GM12878 (cell line): ENCODE data around the gene MOV10L1. TPM values are rescaled to one million over a fixed set of nuclear protein-coding genes. Genes with fewer than 3 reads are reported as not detected.

Experiments used
- ATAC-seq: fragments of 200-7000 bp; cut with Tn5 transposase; 3 replicates; pipeline ENCODE4 v1.9.1; 2020; ENCODE audit warnings: mild to moderate bottlenecking, moderate library complexity
- BruUV-seq: library from RNA; stranded (reverse); fragments of 400-500 nt; replicated peaks from 2 replicates; lab custom pipeline; 2021; lab: Mats Ljungman, UMichigan
- CTCF ChIA-PET: fragments of 300-600 bp; sonication (Branson Sonifier 250); formaldehyde crosslinking; extraction: SDS; loops from one replicate; lab custom pipeline; 2021; ENCODE audit warnings: inconsistent platforms; lab: Yijun Ruan, JAX
- POLR2A ChIA-PET: fragments of 350-600 bp; formaldehyde crosslinking; extraction: SDS; loops from one replicate; lab custom pipeline; 2021; ENCODE audit warnings: inconsistent platforms; lab: Charles Lee
- RAD21 ChIA-PET: fragments of 300-600 bp; sonication (Branson Sonifier 250); formaldehyde crosslinking; loops from one replicate; lab custom pipeline; 2023; ENCODE audit warnings: antibody characterized with exemption; ENCODE audit not compliant: unreplicated experiment; lab: Charles Lee
- SMC1A ChIA-PET: fragments of 300-600 bp; sonication (Branson Sonifier 250); formaldehyde crosslinking; loops from one replicate; lab custom pipeline; 2023; ENCODE audit not compliant: unreplicated experiment, uncharacterized antibody; lab: Charles Lee
- DNase-seq: peaks from one replicate; pipeline ENCODE4 v3.0.0-alpha.2; 2011; ENCODE audit warnings: low read depth, low spot score
- FAIRE-seq: peaks from 3 replicates; lab custom pipeline; 2011; peaks lifted over from hg19 to GRCh38; lab: Jason Lieb, UNC
- H2AFZ ChIP-seq: 2 replicates; pipeline ENCODE4 v1.6.0; 2011; ENCODE audit warnings: low read depth, low read length, control low read depth; ENCODE audit not compliant: control insufficient read depth
- H3K27ac ChIP-seq: 2 replicates; pipeline ENCODE4 v1.5.1; 2011; ENCODE audit warnings: control low read depth; ENCODE audit not compliant: control insufficient read depth, insufficient read depth
- H3K27me3 ChIP-seq, 2 experiments: replicated peaks in 1 of 2; 2 replicates each; pipeline versions ENCODE4 v1.6.0 to v1.6.1; 2011; ENCODE audit warnings: low read length in 1 of 2; ENCODE audit not compliant: control insufficient read depth in 2 of 2, insufficient read depth in 2 of 2
- H3K36me3 ChIP-seq, 2 experiments: 2 replicates each; pipeline ENCODE4 v1.5.1; 2011; ENCODE audit warnings: low read length in 1 of 2; ENCODE audit not compliant: control insufficient read depth in 2 of 2, insufficient read depth in 2 of 2
- H3K4me1 ChIP-seq: 2 replicates; pipeline ENCODE4 v1.6.1; 2011; ENCODE audit warnings: mild to moderate bottlenecking, low read length, moderate library complexity, mixed read lengths; ENCODE audit not compliant: control insufficient read depth, insufficient read depth
- H3K4me2 ChIP-seq: 2 replicates; pipeline ENCODE4 v1.6.0; 2011; ENCODE audit warnings: control low read depth; ENCODE audit not compliant: control insufficient read depth, insufficient read depth
- H3K4me3 ChIP-seq: fragments of 200-600 bp; sonication (generic); 2 replicates; pipeline ENCODE4 v1.5.1; 2016
- H3K79me2 ChIP-seq: 2 replicates; pipeline ENCODE4 v1.6.0; 2011; ENCODE audit warnings: low read length; ENCODE audit not compliant: control insufficient read depth, insufficient read depth
- H3K9ac ChIP-seq: 2 replicates; pipeline ENCODE4 v1.8.0; 2011; ENCODE audit warnings: low read length, control low read depth, mixed read lengths; ENCODE audit not compliant: control insufficient read depth, insufficient read depth
- H3K9me3 ChIP-seq: replicated peaks from 3 replicates; pipeline ENCODE4 v1.5.1; 2011; ENCODE audit warnings: mild to moderate bottlenecking, low read length; ENCODE audit not compliant: control insufficient read depth, insufficient read depth
- H4K20me1 ChIP-seq: 2 replicates; pipeline ENCODE4 v1.6.0; 2011; ENCODE audit not compliant: control insufficient read depth, insufficient read depth
- BCL11A ChIP-seq: IDR thresholded peaks from 2 replicates; pipeline ENCODE4 v1.6.1; 2011; ENCODE audit warnings: low read depth, low read length
- DPF2 ChIP-seq: fragments of 450-650 bp; IDR thresholded peaks from 2 replicates; pipeline ENCODE4 v1.6.1; 2017; ENCODE audit warnings: mild to moderate bottlenecking
- E4F1 ChIP-seq: fragments of 450-650 bp; IDR thresholded peaks from 2 replicates; pipeline ENCODE4 v1.6.1; 2018; ENCODE audit warnings: borderline replicate concordance, mild to moderate bottlenecking; ENCODE audit not compliant: partially characterized antibody
- EGR1 ChIP-seq, 2 experiments: IDR thresholded peaks; 1 replicate in 1 of 2; 2 replicates in 1 of 2; pipeline ENCODE4 v1.6.1; 2011 to 2012; ENCODE audit warnings: low read depth in 2 of 2, low read length in 2 of 2, borderline replicate concordance in 1 of 2, mild to moderate bottlenecking in 1 of 2, moderate library complexity in 1 of 2
- TARDBP ChIP-seq: IDR thresholded peaks from 2 replicates; pipeline ENCODE4 v1.6.1; 2016; ENCODE audit warnings: borderline replicate concordance
- ZNF687 ChIP-seq: fragments of 450-650 bp; IDR thresholded peaks from 2 replicates; pipeline ENCODE4 v1.6.1; 2017; ENCODE audit warnings: mild to moderate bottlenecking, moderate library complexity
- WGBS: methylation state at CpG from one replicate; pipeline ENCODE4 v1.1.6; 2016; ENCODE audit warnings: low lambda C conversion rate; ENCODE audit not compliant: insufficient replicate concordance, insufficient coverage; ENCODE audit errors: missing lambda C conversion rate; 5-methylcytosine and 5-hydroxymethylcytosine counted together
- in situ Hi-C: fragments of 300-500 bp; cut with MboI; formaldehyde crosslinking; loops from 9 replicates; pipeline ENCODE4 v1.14.3; 2018; ENCODE audit warnings: mixed read lengths
- intact Hi-C: fragments of 100-400 bp; cut with micrococcal nuclease; formaldehyde crosslinking; loops from one replicate; pipeline ENCODE4 v1.14.2; 2022; ENCODE audit not compliant: unreplicated experiment
- polyA plus RNA-seq, 11 experiments: library from polyadenylated mRNA; depleted of rRNA in 4 of 11; unstranded in 6 of 11; stranded (reverse) in 5 of 11; fragments of >200 nt; fragmentation: Nextera tagmentation in 4 of 11; fragmentation: Illumina TruSeq in 1 of 11; extraction: Ambion mirVana in 4 of 11; extraction: Trizol in 1 of 11; gene quantifications; 1 replicate in 1 of 11; 2 replicates in 10 of 11; pipeline versions ENCODE4 v1.2.1 to v1.2.3, GENCODE V29; 2011 to 2016; ENCODE audit warnings: inconsistent platforms in 2 of 11, missing spikeins in 2 of 11, low read depth in 1 of 11
- total RNA-seq, 4 experiments: library from RNA; depleted of rRNA in 3 of 4; stranded (reverse); fragments of >200 nt in 3 of 4; fragmentation: Illumina TruSeq in 1 of 4; extraction: Trizol in 1 of 4; gene quantifications; 2 replicates each; pipeline versions ENCODE4 v1.2.1 to v1.2.3, GENCODE V29; 2013 to 2021
- TF ChIP-seq, protein P1 (sequence below): fragments of 450-650 bp; IDR thresholded peaks from 2 replicates; pipeline ENCODE4 v1.6.1; 2016; ENCODE audit warnings: mild to moderate bottlenecking, moderate library complexity, borderline replicate concordance
- TF ChIP-seq, protein P2 (sequence below): IDR thresholded peaks from 2 replicates; pipeline ENCODE4 v1.6.1; 2011; ENCODE audit warnings: borderline replicate concordance, low read depth, mild to moderate bottlenecking, moderate library complexity, mixed read lengths, low read length; ENCODE audit not compliant: insufficient read depth; ENCODE audit errors: extremely low read length

MOV10L1 gene
- total and polyA plus RNA-seq, 10 of the 15 experiments (the other 5 are each of a cell fraction or from before 2014, with no cell fraction given) = 0.22 TPM; not detected in 9

GRCh38 chr22:50192436-50193204 is 102.8 kb downstream of the MOV10L1 start (continued):
- TF ChIP-seq DPF2 = peak; percentile 7; the same call in 1 of the 2 replicates
- TF ChIP-seq EGR1 (IDR thresholded peaks at IDR 0.05; ENCODE audit: borderline replicate concordance in 1 of 2, low read depth in 2 of 2, low read length in 2 of 2) = no peak
- TF ChIP-seq, protein P1, sequence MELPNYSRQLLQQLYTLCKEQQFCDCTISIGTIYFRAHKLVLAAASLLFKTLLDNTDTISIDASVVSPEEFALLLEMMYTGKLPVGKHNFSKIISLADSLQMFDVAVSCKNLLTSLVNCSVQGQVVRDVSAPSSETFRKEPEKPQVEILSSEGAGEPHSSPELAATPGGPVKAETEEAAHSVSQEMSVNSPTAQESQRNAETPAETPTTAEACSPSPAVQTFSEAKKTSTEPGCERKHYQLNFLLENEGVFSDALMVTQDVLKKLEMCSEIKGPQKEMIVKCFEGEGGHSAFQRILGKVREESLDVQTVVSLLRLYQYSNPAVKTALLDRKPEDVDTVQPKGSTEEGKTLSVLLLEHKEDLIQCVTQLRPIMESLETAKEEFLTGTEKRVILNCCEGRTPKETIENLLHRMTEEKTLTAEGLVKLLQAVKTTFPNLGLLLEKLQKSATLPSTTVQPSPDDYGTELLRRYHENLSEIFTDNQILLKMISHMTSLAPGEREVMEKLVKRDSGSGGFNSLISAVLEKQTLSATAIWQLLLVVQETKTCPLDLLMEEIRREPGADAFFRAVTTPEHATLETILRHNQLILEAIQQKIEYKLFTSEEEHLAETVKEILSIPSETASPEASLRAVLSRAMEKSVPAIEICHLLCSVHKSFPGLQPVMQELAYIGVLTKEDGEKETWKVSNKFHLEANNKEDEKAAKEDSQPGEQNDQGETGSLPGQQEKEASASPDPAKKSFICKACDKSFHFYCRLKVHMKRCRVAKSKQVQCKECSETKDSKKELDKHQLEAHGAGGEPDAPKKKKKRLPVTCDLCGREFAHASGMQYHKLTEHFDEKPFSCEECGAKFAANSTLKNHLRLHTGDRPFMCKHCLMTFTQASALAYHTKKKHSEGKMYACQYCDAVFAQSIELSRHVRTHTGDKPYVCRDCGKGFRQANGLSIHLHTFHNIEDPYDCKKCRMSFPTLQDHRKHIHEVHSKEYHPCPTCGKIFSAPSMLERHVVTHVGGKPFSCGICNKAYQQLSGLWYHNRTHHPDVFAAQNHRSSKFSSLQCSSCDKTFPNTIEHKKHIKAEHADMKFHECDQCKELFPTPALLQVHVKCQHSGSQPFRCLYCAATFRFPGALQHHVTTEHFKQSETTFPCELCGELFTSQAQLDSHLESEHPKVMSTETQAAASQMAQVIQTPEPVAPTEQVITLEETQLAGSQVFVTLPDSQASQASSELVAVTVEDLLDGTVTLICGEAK = no peak

GRCh38 chr22:50193621-50194020 is 103.8 kb downstream of the MOV10L1 start:
- no peaks in the 10 kb centered on the region for H3K9me3 ChIP-seq
- intact Hi-C loops (loop anchor here (10.0 kb wide), 1 partner anchor 259 kb away; no protein-coding TSS in a partner anchor), in situ Hi-C loops (no loop called here)
- H2AFZ ChIP-seq = no peak overlapping the region
- DNase-seq (no peak), ATAC-seq (no peak), FAIRE-seq (no peak)
- ChIA-PET CTCF (no interaction called here), RAD21 (no interaction called here), POLR2A (interaction anchor here (0.9 kb wide), 1 partner anchor 112 kb away, joined by 3 read pairs; no protein-coding TSS in a partner anchor), SMC1A (no interaction called here)
- no peak overlapping the region for H3K4me3 ChIP-seq
- no peak overlapping the region for H3K9ac ChIP-seq
- H3K36me3 ChIP-seq = peaks cover 0 to 42% of the 10 kb centered on the region in 2 experiments; a peak in 3 of 4 replicates
- H3K4me1 ChIP-seq = peaks cover 58% of the 10 kb centered on the region
- no TSS peak for BruUV-seq
- H3K27ac ChIP-seq = peak overlapping the region; percentile 98; the same call in 1 of the 2 replicates
- TF ChIP-seq BCL11A (no peak), E4F1 (no peak), TARDBP (no peak), ZNF687 (no peak)
- TF ChIP-seq, protein P2, sequence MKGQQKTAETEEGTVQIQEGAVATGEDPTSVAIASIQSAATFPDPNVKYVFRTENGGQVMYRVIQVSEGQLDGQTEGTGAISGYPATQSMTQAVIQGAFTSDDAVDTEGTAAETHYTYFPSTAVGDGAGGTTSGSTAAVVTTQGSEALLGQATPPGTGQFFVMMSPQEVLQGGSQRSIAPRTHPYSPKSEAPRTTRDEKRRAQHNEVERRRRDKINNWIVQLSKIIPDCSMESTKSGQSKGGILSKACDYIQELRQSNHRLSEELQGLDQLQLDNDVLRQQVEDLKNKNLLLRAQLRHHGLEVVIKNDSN = no peak
- H4K20me1 ChIP-seq = no peaks in the 10 kb centered on the region
- no peaks in the 10 kb centered on the region for H3K27me3 ChIP-seq
- peaks cover 49% of the 10 kb centered on the region for H3K79me2 ChIP-seq
- 71% methylated on average over 8 of the region's 8 CpGs for WGBS
- peak overlapping the region; percentile 90; the same call in 1 of the 2 replicates for H3K4me2 ChIP-seq
